ENCODE results near the gene OSGIN1. TPM values are rescaled to one million over a fixed set of nuclear protein-coding genes. Genes with fewer than 3 reads are reported as not detected.
A peak's percentile ranks its signal among the peaks of the same experiment; 100 is the strongest.

The OSGIN1 gene
- total and polyA plus RNA-seq, 2 of the 8 experiments (the other 6 are each of a cell fraction or from before 2014, with no cell fraction given), result 0.58 to 0.76 TPM

DNA sequence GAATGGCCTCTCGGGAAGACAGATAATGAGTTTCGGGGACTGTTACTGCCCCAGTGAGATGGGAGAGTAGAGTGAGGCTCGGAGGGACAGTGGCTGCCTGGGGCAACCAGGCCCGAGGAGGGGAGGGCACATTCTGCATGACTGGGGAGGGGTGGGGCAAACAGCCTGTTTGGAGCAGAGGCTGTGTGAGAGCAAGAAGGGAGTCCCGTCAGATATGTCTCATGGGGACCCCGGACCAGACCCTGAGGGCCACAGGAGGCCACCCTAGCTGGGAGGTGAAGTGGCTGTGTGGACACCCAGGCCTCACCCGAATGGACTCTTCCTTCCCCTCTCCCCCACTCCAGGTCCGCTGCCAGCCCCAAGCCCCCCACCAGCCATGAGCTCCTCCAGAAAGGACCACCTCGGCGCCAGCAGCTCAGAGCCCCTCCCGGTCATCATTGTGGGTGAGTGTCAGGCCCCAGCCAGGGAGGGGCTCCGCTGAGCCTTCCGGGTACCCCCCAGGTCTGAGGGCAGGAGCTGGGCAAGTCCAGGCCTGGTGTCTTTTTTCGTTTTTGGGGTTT is 4.3 kb downstream of the OSGIN1 start:
- Histone ChIP-seq H3K4ac (replicated peaks; ENCODE audit: insufficient read length, low read depth, low read length) (no peak overlapping the region), H3K9me3 (ENCODE audit: insufficient read depth in 2 of 2, low read depth in 1 of 2, low read length in 1 of 2) (no peaks in the 10 kb centered on the region), H4K20me1 (replicated peaks in 1 of 2; ENCODE audit: control insufficient read depth in 1 of 2, insufficient read depth in 2 of 2, low read length in 2 of 2) (no peaks in the 10 kb centered on the region), H3K14ac (ENCODE audit: insufficient read length) (no peak overlapping the region), H3K27me3 (replicated peaks in 1 of 4; ENCODE audit: control insufficient read depth in 3 of 4, extremely low read depth in 1 of 4, insufficient read depth in 3 of 4, low read length in 3 of 4) (no peaks in the 10 kb centered on the region), H4K91ac (replicated peaks; ENCODE audit: insufficient read length, low read length) (peak overlapping the region; percentile 19), H2BK15ac (ENCODE audit: low read length) (no peak overlapping the region), H3K36me3 (ENCODE audit: control insufficient read depth in 2 of 4, insufficient read depth in 4 of 4, low read length in 3 of 4) (no peaks in the 10 kb centered on the region), H4K5ac (ENCODE audit: insufficient read length, low read depth, low read length) (no peak overlapping the region), H2AK5ac (ENCODE audit: low read depth, low read length) (no peak overlapping the region), H3K79me2 (ENCODE audit: control insufficient read depth in 1 of 2, insufficient read depth in 2 of 2, low read length in 2 of 2) (no peaks in the 10 kb centered on the region), H3K79me1 (ENCODE audit: low read depth, low read length) (no peaks in the 10 kb centered on the region), H3K4me1 (replicated peaks in 1 of 4; ENCODE audit: control insufficient read depth in 3 of 4, insufficient read depth in 4 of 4, low read length in 3 of 4) (peaks cover 2 to 7% (median 4%) of the 10 kb centered on the region in 4 experiments; a peak in 6 of 7 replicates), H3K4me3 (ENCODE audit: extremely low read depth in 1 of 4, insufficient read depth in 2 of 4, low read depth in 3 of 4, low read length in 4 of 4) (no peak overlapping the region), H2BK120ac (replicated peaks; ENCODE audit: low read depth, low read length) (no peak overlapping the region), H4K8ac (ENCODE audit: extremely low read depth, insufficient read depth, low read length) (peak overlapping the region; percentile 62; the same call in 1 of the 2 replicates), H3K9ac (replicated peaks in 1 of 4; ENCODE audit: extremely low read depth in 1 of 4, low read depth in 3 of 4, low read length in 3 of 4) (no peak overlapping the region), H2AFZ (ENCODE audit: low read length) (no peak overlapping the region), H2BK20ac (ENCODE audit: low read length) (no peak overlapping the region), H3K56ac (replicated peaks; ENCODE audit: insufficient read length, low read depth, low read length) (no peak overlapping the region), H3K18ac (ENCODE audit: extremely low read depth, low read length) (no peak overlapping the region), H3K27ac (ENCODE audit: low read depth, low read length) (no peak overlapping the region), H3K4me2 (ENCODE audit: insufficient read depth in 1 of 2, low read depth in 2 of 2, low read length in 2 of 2) (no peak overlapping the region), H3K23me2 (ENCODE audit: low read depth, low read length) (no peaks in the 10 kb centered on the region), H3K23ac (ENCODE audit: insufficient read length) (no peak overlapping the region), H2BK12ac (ENCODE audit: low read depth, low read length) (no peak overlapping the region), H2BK5ac (ENCODE audit: low read depth, low read length) (no peak overlapping the region)
- FAIRE-seq (no peak), DNase-seq (ENCODE audit: low read depth in 1 of 2, low spot score in 2 of 2) (no peak)
- 85% methylated on average over 12 of the region's 14 CpGs; no CpG with 5 or more reads in 1 of the 2 experiments for WGBS, 2 experiments (ENCODE audit: extremely low coverage in 1 of 2, insufficient coverage in 1 of 2, insufficient read length in 1 of 2, insufficient replicate concordance in 2 of 2, low coverage in 1 of 2, low lambda C conversion rate in 2 of 2, missing lambda C conversion rate in 1 of 2)
- no peak for TF ChIP-seq HDAC6 (IDR thresholded peaks at IDR 0.05; ENCODE audit: low read depth, low read length)
- TF ChIP-seq GTF2F1 (IDR thresholded peaks at IDR 0.05; ENCODE audit: borderline replicate concordance, low read depth, low read length), result no peak
- TF ChIP-seq FOSL1 (IDR thresholded peaks at IDR 0.05; ENCODE audit: insufficient read depth, low read depth, low read length), result no peak
- TF ChIP-seq PHF8 (conservative IDR thresholded peaks at IDR 0.05; ENCODE audit: low read depth, low read length), result no peak
- no peak for TF ChIP-seq CHD2 (IDR thresholded peaks at IDR 0.05; ENCODE audit: low read length)
- no peak for TF ChIP-seq POLR2AphosphoS5 (IDR thresholded peaks at IDR 0.05; ENCODE audit: low read depth, low read length)
- no peak for TF ChIP-seq EP300 (IDR thresholded peaks at IDR 0.05; ENCODE audit: borderline replicate concordance in 1 of 2, low read depth in 2 of 2, low read length in 2 of 2)
- TF ChIP-seq TCF12 (IDR thresholded peaks at IDR 0.05; ENCODE audit: low read depth, low read length), result no peak
- no peak for TF ChIP-seq NRF1 (IDR thresholded peaks at IDR 0.05; ENCODE audit: low read depth, low read length)
- CTCF ChIA-PET (ENCODE audit: partially characterized antibody), result interaction anchor here (0.7 to 16.0 kb wide), 29 partner anchors 8 to 526 kb away, joined by 3 to 366 read pairs (median 4); partner anchors contain the start of gene SLC38A8
- POLR2A ChIA-PET (ENCODE audit: partially characterized antibody), result interaction anchor here (1.0 kb wide), 1 partner anchor 90 kb away, joined by 4 read pairs; no protein-coding TSS in a partner anchor

Data from H1 (cell line).